Measurements from ENCODE around the gene NATD1. TPM values are rescaled to one million over a fixed set of nuclear protein-coding genes. Genes with fewer than 3 reads are reported as not detected.

The NATD1 gene
- total and polyA plus RNA-seq, 10 of the 15 experiments (the other 5 are each of a cell fraction or from before 2014, with no cell fraction given) = 0.02 to 0.33 (median 0.15) TPM

- no peak for TF ChIP-seq E2F8 (IDR thresholded peaks at IDR 0.05; ENCODE audit: low read depth, partially characterized antibody)
- TF ChIP-seq MEF2B (IDR thresholded peaks at IDR 0.05; ENCODE audit: partially characterized antibody, poor library complexity, severe bottlenecking) = no peak
- TF ChIP-seq MTA3 (IDR thresholded peaks at IDR 0.05; ENCODE audit: borderline replicate concordance, low read length) = no peak
These were observed 52.0 kb downstream of the NATD1 start (continued) for GRCh38 chr17:21201298-21201595.

GRCh38 chr17:21200590-21201297 lies 52.5 kb downstream of the NATD1 start:
- intact Hi-C loops (cut with micrococcal nuclease; ENCODE audit: unreplicated experiment) (no loop called here), in situ Hi-C loops (cut with MboI) (no loop called here)
- ChIA-PET RAD21 (ENCODE audit: unreplicated experiment) (no interaction called here), CTCF (interaction anchor here (1.2 kb wide), 1 partner anchor 81 kb away, joined by 5 read pairs; no protein-coding TSS in a partner anchor), SMC1A (ENCODE audit: uncharacterized antibody, unreplicated experiment) (no interaction called here), POLR2A (interaction anchor here (1.3 kb wide), 1 partner anchor 13 kb away, joined by 4 read pairs; no protein-coding TSS in a partner anchor)
- FAIRE-seq (no peak), DNase-seq (ENCODE audit: low read depth, low spot score) (no peak), ATAC-seq (no peak)
- 97% methylated on average over 15 of the region's 15 CpGs for WGBS (ENCODE audit: insufficient coverage, insufficient replicate concordance, low lambda C conversion rate, missing lambda C conversion rate)
- Histone ChIP-seq H3K4me1 (ENCODE audit: control insufficient read depth, insufficient read depth, low read length) (peaks cover 11% of the 10 kb centered on the region), H3K9me3 (replicated peaks; ENCODE audit: control insufficient read depth, insufficient read depth, low read length) (no peaks in the 10 kb centered on the region), H3K4me2 (ENCODE audit: control insufficient read depth, insufficient read depth) (peak overlapping the region; percentile 8; the same call in 1 of the 2 replicates), H3K9ac (ENCODE audit: control insufficient read depth, insufficient read depth, low read length) (no peak overlapping the region), H2AFZ (ENCODE audit: control insufficient read depth, low read depth, low read length) (no peak overlapping the region), H3K27ac (ENCODE audit: control insufficient read depth, insufficient read depth) (no peak overlapping the region), H3K79me2 (ENCODE audit: control insufficient read depth, insufficient read depth, low read length) (peaks cover 36% of the 10 kb centered on the region), H3K4me3 (no peak overlapping the region), H3K36me3 (ENCODE audit: control insufficient read depth in 2 of 2, insufficient read depth in 2 of 2, low read length in 1 of 2) (peaks cover 13 to 17% of the 10 kb centered on the region in 2 experiments), H4K20me1 (ENCODE audit: control insufficient read depth, insufficient read depth) (peaks cover 19% of the 10 kb centered on the region), H3K27me3 (replicated peaks in 1 of 2; ENCODE audit: control insufficient read depth in 2 of 2, insufficient read depth in 2 of 2, low read length in 1 of 2) (no peaks in the 10 kb centered on the region)
- BruUV-seq (replicated peaks) = no TSS peak
- no peak for TF ChIP-seq GABPA (IDR thresholded peaks at IDR 0.05; ENCODE audit: low read depth)
- no peak for TF ChIP-seq SP1 (IDR thresholded peaks at IDR 0.05; ENCODE audit: low read depth, low read length)
- no peak for TF ChIP-seq RCOR1 (conservative IDR thresholded peaks at IDR 0.05; ENCODE audit: low read depth, low read length)
- TF ChIP-seq SREBF1 (IDR thresholded peaks at IDR 0.05; ENCODE audit: low read length) = no peak
- no peak for TF ChIP-seq RAD21 (IDR thresholded peaks at IDR 0.05; ENCODE audit: insufficient read depth, low read depth, low read length)
- no peak for TF ChIP-seq RAD51 (IDR thresholded peaks at IDR 0.05)
- no peak for TF ChIP-seq MTA2 (IDR thresholded peaks at IDR 0.05; ENCODE audit: low read depth)
- no peak for TF ChIP-seq YY1 (IDR thresholded peaks at IDR 0.05; ENCODE audit: low read depth, low read length)
- no peak for TF ChIP-seq CREB1 (IDR thresholded peaks at IDR 0.05; ENCODE audit: low read depth)
- TF ChIP-seq CBFB (IDR thresholded peaks at IDR 0.05; ENCODE audit: low read depth) = no peak
- TF ChIP-seq NFYB (IDR thresholded peaks at IDR 0.05; ENCODE audit: insufficient read depth, low read depth, low read length) = no peak
- TF ChIP-seq KAT2A (conservative IDR thresholded peaks at IDR 0.05; ENCODE audit: control insufficient read depth, low read depth, low read length) = no peak
- no peak for TF ChIP-seq HDAC6 (IDR thresholded peaks at IDR 0.05; ENCODE audit: unreplicated experiment)
- TF ChIP-seq CHD1 (IDR thresholded peaks at IDR 0.05; ENCODE audit: low read depth, low read length) = no peak
- no peak for TF ChIP-seq ZNF592 (IDR thresholded peaks at IDR 0.05)
